Endometrial microvascular endothelial cells (primary cell): Measurements from ENCODE around the gene ANP32A. TPM values are rescaled to one million over a fixed set of nuclear protein-coding genes. Genes with fewer than 3 reads are reported as not detected.

Experiments
- in situ Hi-C: cut with HindIII; loops from 2 replicates; pipeline ENCODE4 v1.10.0; 2017; ENCODE audit warnings: low sequenced_read_pairs, low pct_unique_long_range_greater_than_20kb; ENCODE audit errors: inconsistent ontology term
- total RNA-seq: library from RNA; depleted of rRNA; stranded (reverse); fragments of >200 nt; gene quantifications from one replicate; pipeline ENCODE4 v1.2.3, GENCODE V29; 2015; ENCODE audit errors: inconsistent ontology term

Gene ANP32A
- total RNA-seq, 1 donor from 2014 or later, result 91.5 TPM

GRCh38 chr15:68789091-68789490 is 31.6 kb downstream of the ANP32A start:
- in situ Hi-C loops, result no loop called here

- in situ Hi-C loops, result no loop called here
Measured at GRCh38 chr15:68788264-68788624, 32.5 kb downstream of the ANP32A start.

- in situ Hi-C loops, result no loop called here
Measured at GRCh38 chr15:68787609-68788263, 33.0 kb downstream of the ANP32A start.

- in situ Hi-C loops, result no loop called here
Measured at GRCh38 chr15:68786753-68787152, 33.9 kb downstream of the ANP32A start.

- in situ Hi-C loops, result no loop called here
Measured at GRCh38 chr15:68785541-68785940, 35.2 kb downstream of the ANP32A start.

GRCh38 chr15:68784206-68784605 is 36.5 kb downstream of the ANP32A start:
- in situ Hi-C loops, result no loop called here

- in situ Hi-C loops, result no loop called here
Measured at GRCh38 chr15:68783226-68784058, 37.3 kb downstream of the ANP32A start.

GRCh38 chr15:68782589-68783161 is 38.0 kb downstream of the ANP32A start:
- in situ Hi-C loops, result no loop called here

- in situ Hi-C loops, result no loop called here
Measured at GRCh38 chr15:68781766-68782588, 38.7 kb downstream of the ANP32A start.

- in situ Hi-C loops, result no loop called here
Measured at GRCh38 chr15:68781217-68781616, 39.5 kb downstream of the ANP32A start.

GRCh38 chr15:68778876-68779275 is 41.8 kb downstream of the ANP32A start:
- in situ Hi-C loops, result no loop called here

- in situ Hi-C loops, result no loop called here
Measured at GRCh38 chr15:68776477-68777270, 44.0 kb downstream of the ANP32A start.

GRCh38 chr15:68775671-68776476 is 44.8 kb downstream of the ANP32A start:
- in situ Hi-C loops, result no loop called here

GRCh38 chr15:68775236-68775577 is 45.5 kb downstream of the ANP32A start:
- in situ Hi-C loops, result no loop called here

GRCh38 chr15:68774521-68775235 is 46.0 kb downstream of the ANP32A start:
- in situ Hi-C loops, result no loop called here

GRCh38 chr15:68774120-68774519 is 46.6 kb downstream of the ANP32A start:
- in situ Hi-C loops, result no loop called here

GRCh38 chr15:68773036-68773435 is 47.7 kb downstream of the ANP32A start:
- in situ Hi-C loops, result no loop called here
